Amniotic stem cell (primary cell): ENCODE data around the gene ERFE.

Experiments used
- DNase-seq: peaks from one replicate; lab custom pipeline; 2025; lab: John Stamatoyannopoulos, UW

The ERFE gene

DNA sequence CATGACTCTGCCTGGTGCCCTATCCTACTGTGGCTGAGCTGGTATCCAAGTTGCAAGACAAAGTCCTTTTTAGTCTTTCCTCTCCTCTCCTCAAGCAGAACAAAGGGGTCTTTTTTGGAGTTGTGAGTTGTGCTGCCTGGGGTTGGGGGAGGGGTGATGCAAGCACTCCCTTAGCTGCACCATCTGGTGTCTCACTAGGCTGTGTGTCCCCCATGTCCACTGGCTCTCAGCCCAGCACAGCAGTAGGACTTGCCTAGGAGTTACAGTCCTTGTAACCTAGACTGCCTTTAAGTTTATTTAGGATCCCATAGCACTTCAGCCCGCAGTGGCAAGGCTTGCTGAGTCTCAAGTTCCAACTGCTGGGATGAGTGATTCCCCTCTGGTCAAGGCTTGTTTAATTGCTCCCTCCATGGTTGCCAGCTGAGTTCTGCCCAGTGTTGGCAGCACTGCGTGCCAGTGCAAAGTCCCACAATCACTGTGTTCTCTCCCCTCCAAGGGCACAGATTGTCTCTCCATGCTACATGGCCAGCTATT lies 57.9 kb downstream of the ERFE start:
- DNase-seq: no peak
